Heart left ventricle (tissue), 16 donors: ENCODE measurements around the gene STAT3. TPM values are rescaled to one million over a fixed set of nuclear protein-coding genes. Genes with fewer than 3 reads are reported as not detected.
A peak's percentile ranks its signal among the peaks of the same experiment; 100 is the strongest.

Experiments used
- ATAC-seq, 4 donors: fragments of 200-7000 bp; cut with Tn5 transposase; one replicate each; pipeline ENCODE4 v1.9.1; 2020 to 2022; ENCODE audit warnings: moderate library complexity in 4 of 4, mild to moderate bottlenecking in 3 of 4, moderate number of reproducible peaks in 1 of 4
- DNase-seq, 5 donors: peaks; one replicate each; pipeline ENCODE4 v3.0.0-alpha.2; 2020
- H3K27ac ChIP-seq, 12 donors: fragments of 200-600 bp; sonication (generic) in 4 of 12; one replicate each; pipeline versions ENCODE4 v1.5.0 to v1.8.0; 2016 to 2022; ENCODE audit warnings: mild to moderate bottlenecking in 2 of 12
- H3K27me3 ChIP-seq, 9 donors: fragments of 200-600 bp; sonication (generic) in 2 of 9; one replicate each; pipeline versions ENCODE4 v1.5.1 to v1.8.0; 2016 to 2022; ENCODE audit warnings: mild to moderate bottlenecking in 3 of 9
- H3K36me3 ChIP-seq, 9 donors: fragments of 200-600 bp; sonication (generic) in 2 of 9; one replicate each; pipeline versions ENCODE4 v1.5.0 to v1.8.0; 2018 to 2022; ENCODE audit warnings: mild to moderate bottlenecking in 2 of 9
- H3K4me1 ChIP-seq, 12 donors: fragments of 200-600 bp; sonication (generic) in 4 of 12; one replicate each; pipeline versions ENCODE4 v1.5.0 to v1.8.0; 2016 to 2022; ENCODE audit warnings: mild to moderate bottlenecking in 3 of 12
- H3K4me3 ChIP-seq, 12 donors: fragments of 200-600 bp; sonication (generic) in 4 of 12; one replicate each; pipeline versions ENCODE4 v1.5.0 to v1.8.0; 2017 to 2022; ENCODE audit warnings: mild to moderate bottlenecking in 9 of 12, moderate library complexity in 4 of 12
- H3K9me3 ChIP-seq, 12 donors: fragments of 200-600 bp; sonication (generic) in 4 of 12; one replicate each; pipeline versions ENCODE4 v1.5.0 to v1.8.0; 2016 to 2022; ENCODE audit warnings: mild to moderate bottlenecking in 1 of 12
- POLR2A ChIP-seq, 2 donors: fragments of 450-650 bp; IDR thresholded peaks; one replicate each; pipeline ENCODE4 v1.6.1; 2017; ENCODE audit warnings: antibody characterized with exemption in 2 of 2, mild to moderate bottlenecking in 2 of 2, moderate library complexity in 2 of 2
- WGBS, 4 donors: extraction: QIAGEN DNeasy Blood & Tissue Kit in 2 of 4; methylation state at CpG; one replicate each; pipeline versions ENCODE4 v1.1.5 to v1.1.7; 2013 to 2018; 5-methylcytosine and 5-hydroxymethylcytosine counted together
- intact Hi-C, 10 donors: fragments of 100-400 bp; cut with DNase I; formaldehyde crosslinking; loops; one replicate each; pipeline versions ENCODE4 v1.11.1 to v1.14.2; 2022
- polyA plus RNA-seq, 2 donors: library from polyadenylated mRNA; stranded (reverse); fragments of 200-250 nt; gene quantifications; one replicate each; pipeline ENCODE4 v1.2.3, GENCODE V29; 2013
- total RNA-seq, 9 donors: library from RNA; depleted of rRNA in 2 of 9; stranded (reverse); fragments of >200 nt in 2 of 9; fragmentation: NEBNext Ultra II Directional in 3 of 9; extraction: Animal tissue kit (Norgen Biotek cat#: 25700) in 3 of 9; gene quantifications; one replicate each; pipeline versions ENCODE4 v1.1.0 to v1.2.4, GENCODE V29; 2016 to 2023
- TF ChIP-seq, protein P1 (sequence below), 12 donors: fragments of 200-600 bp; sonication (generic) in 4 of 12; IDR thresholded peaks; one replicate each; pipeline versions ENCODE4 v1.5.0 to v1.8.0; 2018 to 2022; ENCODE audit warnings: antibody characterized with exemption in 12 of 12, mild to moderate bottlenecking in 5 of 12
- donor health status: ischemic (EF 13 %, LVEDD 7.1; RV severe dilation, severe dysfunction).
- donor health status: healthy with polysubstance abuse.
- donor health status: DM: no; HTN: yes; CAD: no.
- donor health status: DM: no; HTN: no; CAD: no.
- donor health status: ischemic (EF 25% LVEDD 6.9; RV normal size, moderate dysfunction).
- donor health status: ischemic (EF 25% LVEDD 5.7; RV mildly dilated, moderate dysfunction).
- donor health status: healthy.
- donor health status: DM: yes; HTN: yes; CAD: no.
- donor health status: ischemic (EF 35%, LVEDD 5.7; RV mildly dilated, moderate dysfunction).
- donor health status: nonischemic (EF 11% LVEDD 7.7; RV severe dilation, severe dysfunction).
- donor health status: DM: yes; HTN: yes; CAD: no.
- donor health status: PGD.
- donor health status: ischemic (EF 29% LVEDD 5.4; RV normal size, mild dysfunction).
- donor health status: nonischemic (EF 23%, LVEDD 6.1; RV moderate dilation, normal function).

STAT3 gene
- total and polyA plus RNA-seq, 11 donors: 36.0 to 614 (median 148) TPM

DNA sequence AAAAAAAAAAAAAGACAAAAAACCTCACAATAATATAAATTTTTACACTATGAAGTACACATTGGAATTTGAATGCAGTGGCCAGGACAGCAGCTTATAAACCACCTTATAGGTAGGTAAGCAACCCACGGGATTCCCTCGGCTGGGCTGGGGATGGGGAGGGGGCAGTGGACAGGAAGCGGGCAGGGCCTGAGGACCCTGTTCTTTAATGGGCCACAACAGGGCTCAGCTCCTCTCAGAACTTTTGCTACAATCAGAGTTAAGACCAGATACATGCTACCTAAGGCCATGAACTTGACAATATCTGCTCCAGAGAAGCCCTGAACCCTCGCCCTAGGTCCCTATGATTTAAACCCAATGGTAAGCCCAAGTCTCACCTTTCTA lies 74.9 kb downstream of the STAT3 start:
- Histone ChIP-seq H3K36me3 (peaks cover 0 to 97% (median 69%) of the 10 kb centered on the region in 9 donors), H3K4me1 (peaks cover 4 to 54% (median 32%) of the 10 kb centered on the region in 12 donors), H3K27ac (peak overlapping the region in 1 of 12 donors; percentile 92), H3K4me3 (no peak overlapping the region), H3K27me3 (no peaks in the 10 kb centered on the region), H3K9me3 (no peaks in the 10 kb centered on the region)
- intact Hi-C loops: loop anchor here in 2 of 10 donors (5.0 to 10.0 kb wide), 2 partner anchors 209 to 289 kb away; partner anchors contain the start of gene NKIRAS2 (in 1 of the 2)
- no peak for ATAC-seq
- DNase-seq: no peak
- TF ChIP-seq POLR2A (IDR thresholded peaks at IDR 0.05): no peak
- TF ChIP-seq, protein P1, sequence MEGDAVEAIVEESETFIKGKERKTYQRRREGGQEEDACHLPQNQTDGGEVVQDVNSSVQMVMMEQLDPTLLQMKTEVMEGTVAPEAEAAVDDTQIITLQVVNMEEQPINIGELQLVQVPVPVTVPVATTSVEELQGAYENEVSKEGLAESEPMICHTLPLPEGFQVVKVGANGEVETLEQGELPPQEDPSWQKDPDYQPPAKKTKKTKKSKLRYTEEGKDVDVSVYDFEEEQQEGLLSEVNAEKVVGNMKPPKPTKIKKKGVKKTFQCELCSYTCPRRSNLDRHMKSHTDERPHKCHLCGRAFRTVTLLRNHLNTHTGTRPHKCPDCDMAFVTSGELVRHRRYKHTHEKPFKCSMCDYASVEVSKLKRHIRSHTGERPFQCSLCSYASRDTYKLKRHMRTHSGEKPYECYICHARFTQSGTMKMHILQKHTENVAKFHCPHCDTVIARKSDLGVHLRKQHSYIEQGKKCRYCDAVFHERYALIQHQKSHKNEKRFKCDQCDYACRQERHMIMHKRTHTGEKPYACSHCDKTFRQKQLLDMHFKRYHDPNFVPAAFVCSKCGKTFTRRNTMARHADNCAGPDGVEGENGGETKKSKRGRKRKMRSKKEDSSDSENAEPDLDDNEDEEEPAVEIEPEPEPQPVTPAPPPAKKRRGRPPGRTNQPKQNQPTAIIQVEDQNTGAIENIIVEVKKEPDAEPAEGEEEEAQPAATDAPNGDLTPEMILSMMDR (IDR thresholded peaks at IDR 0.05): no peak
- 85 to 95% (median 88%) methylated on average over 4 of the region's 4 CpGs for WGBS, 4 donors

- no peaks in the 10 kb centered on the region for H3K9me3 ChIP-seq
- intact Hi-C loops: loop anchor here in 2 of 10 donors (5.0 to 10.0 kb wide), 2 partner anchors 210 to 288 kb away; partner anchors contain the start of gene NKIRAS2 (in 1 of the 2)
- ATAC-seq: peak; percentile 75 to 85 (median 82)
- WGBS, 4 donors: 21 to 65% (median 38%) methylated on average over 20 to 54 of the region's 54 CpGs
- no peaks in the 10 kb centered on the region for H3K27me3 ChIP-seq
- peaks cover 0 to 97% (median 67%) of the 10 kb centered on the region in 9 donors for H3K36me3 ChIP-seq
- TF ChIP-seq, protein P1 (IDR thresholded peaks at IDR 0.05): peak; percentile 38 to 77 (median 66)
- TF ChIP-seq POLR2A (IDR thresholded peaks at IDR 0.05): no peak
- peak overlapping the region; percentile 55 to 92 (median 76) for H3K27ac ChIP-seq
- H3K4me1 ChIP-seq: peaks cover 4 to 47% (median 27%) of the 10 kb centered on the region in 12 donors
- H3K4me3 ChIP-seq: peak overlapping the region in 9 of 12 donors; percentile 1 to 44 (median 24)
- DNase-seq: peak; percentile 87 to 92 (median 91)
Observed at GRCh38 chr17:42312285-42313130, 75.7 kb downstream of the STAT3 start.

DNA sequence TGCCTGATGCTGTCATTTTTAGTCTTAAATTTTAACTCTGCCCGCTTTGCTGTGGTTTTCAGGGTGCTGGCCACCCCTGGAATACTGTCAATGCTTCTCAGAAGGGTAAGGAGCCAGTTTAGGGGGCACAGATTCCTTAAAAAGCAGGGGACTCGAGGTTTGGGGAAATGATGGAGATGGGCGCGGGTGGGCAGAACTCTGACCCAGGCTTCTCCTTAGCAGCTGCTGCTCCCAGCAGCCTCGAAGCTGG lies 76.3 kb downstream of the STAT3 start:
- no peak for TF ChIP-seq POLR2A (IDR thresholded peaks at IDR 0.05)
- TF ChIP-seq, protein P1 (IDR thresholded peaks at IDR 0.05): no peak
- Histone ChIP-seq H3K9me3 (no peaks in the 10 kb centered on the region), H3K36me3 (peaks cover 0 to 97% (median 67%) of the 10 kb centered on the region in 9 donors), H3K27me3 (no peaks in the 10 kb centered on the region), H3K4me1 (peaks cover 4 to 45% (median 24%) of the 10 kb centered on the region in 12 donors), H3K27ac (peak overlapping the region; percentile 55 to 92 (median 76)), H3K4me3 (peak overlapping the region in 5 of 12 donors; percentile 1 to 44 (median 35))
- ATAC-seq (no peak), DNase-seq (no peak)
- WGBS, 4 donors: 24 to 36% (median 26%) methylated on average over 5 of the region's 5 CpGs
- intact Hi-C loops: loop anchor here in 2 of 10 donors (5.0 to 10.0 kb wide), 2 partner anchors 210 to 287 kb away; partner anchors contain the start of gene NKIRAS2 (in 1 of the 2)
